GM12891 (cell line): ENCODE measurements around the gene C19orf81.

Experiments
- DNase-seq: peaks from one replicate; pipeline ENCODE4 v3.0.0; 2011; ENCODE audit warnings: low spot score; ENCODE audit not compliant: insufficient read length
- FAIRE-seq: peaks from 2 replicates; lab custom pipeline; 2011; peaks lifted over from hg19 to GRCh38; lab: Jason Lieb, UNC
- PAX5 ChIP-seq: IDR thresholded peaks from 2 replicates; pipeline ENCODE4 v1.6.1; 2011; ENCODE audit warnings: low read length, moderate library complexity, mild to moderate bottlenecking; ENCODE audit not compliant: insufficient read depth, severe bottlenecking
- POLR2A ChIP-seq: IDR thresholded peaks from 2 replicates; pipeline ENCODE4 v1.6.1; 2011; ENCODE audit warnings: low read depth, low read length, control low read depth
- POLR2AphosphoS5 ChIP-seq: IDR thresholded peaks from 2 replicates; pipeline ENCODE4 v1.6.1; 2011; ENCODE audit warnings: low read depth, low read length, control low read depth
- POU2F2 ChIP-seq: IDR thresholded peaks from 2 replicates; pipeline ENCODE4 v1.6.1; 2011; ENCODE audit warnings: low read depth, mild to moderate bottlenecking, control low read depth, low read length, moderate library complexity
- SPI1 ChIP-seq: IDR thresholded peaks from 2 replicates; pipeline ENCODE4 v1.6.1; 2011; ENCODE audit warnings: low read depth, low read length, control low read depth
- TAF1 ChIP-seq: IDR thresholded peaks from 2 replicates; pipeline ENCODE4 v1.6.1; 2011; ENCODE audit warnings: low read depth, low read length, control low read depth

Gene C19orf81

GRCh38 chr19:50664204-50664603 is 15.0 kb downstream of the C19orf81 start:
- no peak for FAIRE-seq
- no peak for DNase-seq
- no peak for TF ChIP-seq POLR2AphosphoS5
- no peak for TF ChIP-seq POU2F2
- no peak for TF ChIP-seq POLR2A
- no peak for TF ChIP-seq TAF1
- TF ChIP-seq PAX5: no peak
- no peak for TF ChIP-seq SPI1

DNA sequence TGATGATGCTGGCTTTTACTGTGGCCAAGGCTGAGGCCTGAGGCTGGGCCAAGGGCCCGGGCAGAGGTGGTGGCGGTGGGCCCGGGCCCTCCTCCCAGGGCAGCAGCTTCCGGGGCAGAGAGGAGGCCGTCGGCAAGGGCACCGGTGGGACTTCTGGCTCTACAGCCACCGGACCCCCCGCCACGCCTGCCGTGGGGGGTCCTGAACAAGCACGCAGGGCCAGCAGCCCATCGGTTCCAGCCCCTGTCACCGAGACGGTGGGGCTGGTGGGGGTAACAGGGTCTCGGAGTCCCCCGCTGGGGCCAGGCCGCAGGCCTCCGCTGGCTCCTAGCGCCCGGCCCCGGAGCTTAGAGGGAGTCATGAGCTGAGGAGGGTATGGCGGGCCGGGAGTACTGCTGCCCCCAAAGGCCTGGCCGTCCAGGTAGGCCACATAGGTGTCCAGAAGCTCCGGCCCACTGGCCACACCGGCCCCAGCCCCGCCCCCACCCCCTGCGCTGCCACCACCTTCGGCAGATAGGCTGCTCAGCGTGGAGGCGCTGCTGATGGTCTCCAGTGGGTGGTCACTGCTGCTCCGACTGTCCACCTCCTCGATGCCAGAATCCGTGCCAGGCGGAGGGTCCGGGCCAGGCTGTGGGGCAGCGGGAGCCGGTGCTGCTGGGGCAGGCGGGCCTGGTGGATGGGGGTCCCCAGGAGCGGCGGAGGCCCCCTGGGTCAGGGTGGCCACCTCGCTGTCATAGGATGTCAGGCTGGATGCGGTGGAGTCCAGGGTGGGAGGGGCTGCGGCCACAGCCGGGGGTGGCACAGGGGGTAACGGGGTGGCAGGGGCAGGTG is 17.3 kb downstream of the C19orf81 start:
- TF ChIP-seq POLR2AphosphoS5 (no peak), SPI1 (no peak), TAF1 (no peak), PAX5 (no peak), POLR2A (no peak), POU2F2 (no peak)
- DNase-seq: no peak
- FAIRE-seq: no peak

GRCh38 chr19:50667177-50667758 is 18.0 kb downstream of the C19orf81 start:
- DNase-seq (no peak), FAIRE-seq (no peak)
- TF ChIP-seq POLR2AphosphoS5: no peak

DNA sequence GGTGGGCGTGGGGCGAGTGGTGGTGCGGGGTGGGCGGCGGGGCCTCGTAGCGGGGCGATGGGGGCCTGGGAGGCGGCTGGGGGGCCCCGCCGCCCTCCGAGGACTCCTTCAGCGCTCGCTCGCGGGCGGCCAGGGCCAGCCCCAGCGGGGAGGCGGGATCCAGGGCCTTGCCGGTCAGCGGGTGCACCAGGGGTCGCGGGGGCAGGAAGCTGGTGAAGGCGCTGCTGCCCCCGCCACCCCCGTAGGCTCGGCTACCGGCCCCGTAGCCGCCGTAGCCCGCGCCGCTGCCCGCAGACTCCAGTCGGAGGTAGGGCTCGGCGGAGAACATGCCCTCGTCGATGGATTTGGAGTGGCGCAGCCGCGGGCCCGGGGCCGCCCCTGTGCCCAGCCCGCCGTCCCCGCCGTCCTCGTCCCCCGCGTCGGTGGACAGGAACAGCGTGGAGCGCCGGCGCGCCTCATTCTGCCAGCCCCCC is 18.6 kb downstream of the C19orf81 start:
- DNase-seq: no peak
- FAIRE-seq: no peak
- no peak for TF ChIP-seq POU2F2
- no peak for TF ChIP-seq POLR2AphosphoS5
- TF ChIP-seq TAF1: no peak
- TF ChIP-seq POLR2A: no peak
- TF ChIP-seq PAX5: no peak
- no peak for TF ChIP-seq SPI1

GRCh38 chr19:50668416-50668815 is 19.2 kb downstream of the C19orf81 start:
- DNase-seq (no peak), FAIRE-seq (no peak)
- TF ChIP-seq PAX5 (no peak), SPI1 (no peak), POLR2AphosphoS5 (no peak), TAF1 (no peak), POU2F2 (no peak), POLR2A (no peak)

- DNase-seq (no peak), FAIRE-seq (no peak)
- TF ChIP-seq POLR2A: no peak
- TF ChIP-seq POLR2AphosphoS5: no peak
- TF ChIP-seq SPI1: no peak
- no peak for TF ChIP-seq POU2F2
- TF ChIP-seq TAF1: no peak
- no peak for TF ChIP-seq PAX5
Observed at GRCh38 chr19:50668879-50669278, 19.6 kb downstream of the C19orf81 start.

DNA sequence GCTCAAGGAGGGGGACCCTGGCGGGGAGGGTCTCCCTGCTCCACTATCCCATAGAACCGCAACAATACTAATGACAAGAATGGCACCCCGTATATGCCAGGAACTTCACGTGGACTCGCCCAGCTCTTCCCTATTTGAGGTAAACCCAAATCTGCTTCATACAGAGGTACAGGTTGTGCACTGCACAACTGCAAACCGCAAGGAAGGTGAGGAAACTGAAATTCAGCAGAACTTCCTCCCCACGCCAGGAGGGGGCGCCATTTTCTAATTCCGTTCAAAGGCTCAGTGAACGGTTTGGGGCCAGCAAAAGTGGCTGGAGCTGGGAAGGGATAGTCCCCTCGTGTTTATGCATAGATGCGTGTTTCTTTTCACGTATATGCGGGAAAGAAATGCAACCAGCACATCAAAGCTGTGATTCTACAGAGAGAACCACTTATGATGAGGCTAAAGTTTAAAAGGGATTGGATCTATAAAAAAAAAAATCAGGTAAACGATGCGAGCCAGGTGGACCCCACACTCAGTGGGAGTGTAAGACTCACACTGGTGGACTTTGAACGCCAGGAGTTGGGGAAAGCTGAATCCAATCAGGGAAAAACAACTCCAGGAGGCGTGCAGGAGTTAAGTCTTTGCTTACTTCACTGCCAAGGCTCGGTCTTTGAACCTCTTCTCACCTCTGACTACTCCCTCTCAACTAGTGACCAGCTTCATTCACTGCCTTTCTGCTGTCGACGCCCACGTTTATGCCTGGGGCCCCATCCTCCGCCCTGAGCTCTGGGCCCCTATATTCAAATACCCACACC is 20.3 kb downstream of the C19orf81 start:
- no peak for TF ChIP-seq SPI1
- no peak for TF ChIP-seq TAF1
- DNase-seq (no peak), FAIRE-seq (peak; percentile 38)

DNA sequence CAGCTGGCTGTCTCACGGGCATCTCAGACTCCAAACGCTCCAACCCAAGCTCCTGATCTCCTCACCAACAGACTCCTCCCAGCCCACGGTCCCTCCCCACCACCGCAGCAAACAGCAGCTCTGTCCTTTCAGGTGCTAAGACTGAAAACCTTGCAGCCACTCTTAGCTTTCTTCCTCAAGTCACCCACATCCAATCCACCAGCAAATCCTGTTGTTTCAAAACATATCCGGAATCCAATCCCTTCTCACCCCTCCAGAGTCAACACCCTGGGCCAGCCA is 20.8 kb downstream of the C19orf81 start:
- no peak for TF ChIP-seq POU2F2
- no peak for TF ChIP-seq POLR2AphosphoS5
- no peak for TF ChIP-seq POLR2A
- no peak for TF ChIP-seq PAX5
- no peak for TF ChIP-seq SPI1
- no peak for TF ChIP-seq TAF1
- no peak for DNase-seq
- no peak for FAIRE-seq

DNA sequence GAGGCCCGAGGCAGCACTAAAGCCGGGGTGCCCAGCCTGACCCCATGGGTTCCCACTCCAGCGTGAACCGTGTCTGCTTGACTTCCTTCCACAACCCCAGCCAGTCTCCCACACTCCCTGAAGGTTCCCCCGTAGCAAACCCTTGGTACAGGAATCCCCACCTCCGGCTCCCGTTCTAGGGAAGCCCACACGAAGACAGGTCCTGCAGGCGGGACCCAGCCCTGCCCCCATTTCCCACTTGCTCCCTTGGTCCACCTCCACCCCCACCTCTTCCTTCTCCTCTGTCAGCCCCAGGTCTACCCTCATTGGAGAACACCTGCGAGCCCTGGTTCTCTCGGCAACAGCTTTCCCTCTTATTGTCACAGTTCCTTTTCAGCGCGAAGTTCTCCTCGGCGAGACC is 23.9 kb downstream of the C19orf81 start:
- no peak for DNase-seq
- FAIRE-seq: no peak
- TF ChIP-seq SPI1: no peak
- no peak for TF ChIP-seq PAX5

GRCh38 chr19:50676625-50677197 is 27.5 kb downstream of the C19orf81 start:
- DNase-seq (no peak), FAIRE-seq (no peak)
- TF ChIP-seq POLR2AphosphoS5 (no peak), SPI1 (no peak), PAX5 (no peak), POLR2A (no peak)
